HEK293 (cell line): ENCODE measurements around the gene EGFLAM.

Experiments
- BCL11A ChIP-seq: fragments of 450-650 bp; formaldehyde crosslinking; IDR thresholded peaks from 2 replicates; pipeline ENCODE4 v1.5.1; 2016; ENCODE audit warnings: low read depth, missing biosample characterization, missing genetic modification characterization
- GFI1B ChIP-seq: fragments of 450-650 bp; formaldehyde crosslinking; IDR thresholded peaks from 2 replicates; pipeline ENCODE4 v1.5.1; 2016; ENCODE audit warnings: missing biosample characterization, missing genetic modification characterization
- GLI4 ChIP-seq: fragments of 450-650 bp; formaldehyde crosslinking; IDR thresholded peaks from 2 replicates; pipeline ENCODE4 v1.5.1; 2016; ENCODE audit warnings: missing biosample characterization, missing genetic modification characterization
- GLIS2 ChIP-seq: fragments of 450-650 bp; formaldehyde crosslinking; IDR thresholded peaks from 2 replicates; pipeline ENCODE4 v1.5.1; 2016; ENCODE audit warnings: missing biosample characterization, missing genetic modification characterization
- KLF10 ChIP-seq: fragments of 450-650 bp; IDR thresholded peaks from 2 replicates; pipeline ENCODE4 v1.5.1; 2018; ENCODE audit warnings: missing biosample characterization, mild to moderate bottlenecking, missing genetic modification characterization
- MEIS1 ChIP-seq: sonication (generic); formaldehyde crosslinking; IDR thresholded peaks from 2 replicates; pipeline ENCODE4 v1.8.1; 2022; ENCODE audit warnings: missing genetic modification reagents, mild to moderate bottlenecking, borderline replicate concordance
- MZF1 ChIP-seq: fragments of 450-650 bp; formaldehyde crosslinking; IDR thresholded peaks from 2 replicates; pipeline ENCODE4 v1.5.1; 2017; ENCODE audit warnings: missing biosample characterization, missing genetic modification characterization, borderline replicate concordance
- PRDM10 ChIP-seq: fragments of 450-650 bp; formaldehyde crosslinking; IDR thresholded peaks from 2 replicates; pipeline ENCODE4 v1.5.1; 2016; ENCODE audit warnings: missing biosample characterization, missing genetic modification characterization
- PRDM6 ChIP-seq: fragments of 450-650 bp; formaldehyde crosslinking; IDR thresholded peaks from 2 replicates; pipeline ENCODE4 v1.5.1; 2017; ENCODE audit warnings: missing biosample characterization, missing genetic modification characterization
- YY1 ChIP-seq: fragments of 450-650 bp; formaldehyde crosslinking; IDR thresholded peaks from 2 replicates; pipeline ENCODE4 v1.5.1; 2018; ENCODE audit warnings: missing biosample characterization, missing genetic modification characterization
- ZBTB10 ChIP-seq: fragments of 450-650 bp; formaldehyde crosslinking; IDR thresholded peaks from 2 replicates; pipeline ENCODE4 v1.5.1; 2016; ENCODE audit warnings: missing biosample characterization, missing genetic modification characterization
- ZBTB20 ChIP-seq: fragments of 450-650 bp; formaldehyde crosslinking; IDR thresholded peaks from 2 replicates; pipeline ENCODE4 v1.5.1; 2016; ENCODE audit warnings: missing biosample characterization, missing genetic modification characterization
- ZBTB7A ChIP-seq: fragments of 450-650 bp; formaldehyde crosslinking; IDR thresholded peaks from 2 replicates; pipeline ENCODE4 v1.5.1; 2016; ENCODE audit warnings: low read depth, missing biosample characterization, missing genetic modification characterization
- ZBTB8A ChIP-seq: fragments of 450-650 bp; formaldehyde crosslinking; IDR thresholded peaks from 2 replicates; pipeline ENCODE4 v1.5.1; 2016; ENCODE audit warnings: missing biosample characterization, missing genetic modification characterization
- ZNF157 ChIP-seq: fragments of 450-650 bp; formaldehyde crosslinking; IDR thresholded peaks from 2 replicates; pipeline ENCODE4 v1.5.1; 2016; ENCODE audit warnings: missing biosample characterization, missing genetic modification characterization
- ZNF214 ChIP-seq: fragments of 450-650 bp; formaldehyde crosslinking; IDR thresholded peaks from 2 replicates; pipeline ENCODE4 v1.5.1; 2017; ENCODE audit warnings: missing biosample characterization, mild to moderate bottlenecking, missing genetic modification characterization, borderline replicate concordance
- ZNF221 ChIP-seq: fragments of 450-650 bp; formaldehyde crosslinking; IDR thresholded peaks from 2 replicates; pipeline ENCODE4 v1.5.1; 2017; ENCODE audit warnings: missing biosample characterization, missing genetic modification characterization, borderline replicate concordance
- ZNF26 ChIP-seq: fragments of 450-650 bp; formaldehyde crosslinking; IDR thresholded peaks from 2 replicates; pipeline ENCODE4 v1.5.1; 2016; ENCODE audit warnings: missing biosample characterization, missing genetic modification characterization
- ZNF292 ChIP-seq: fragments of 450-650 bp; formaldehyde crosslinking; IDR thresholded peaks from 2 replicates; pipeline ENCODE4 v1.5.1; 2016; ENCODE audit warnings: low read depth, missing biosample characterization, missing genetic modification characterization, borderline replicate concordance
- ZNF366 ChIP-seq: fragments of 450-650 bp; formaldehyde crosslinking; conservative IDR thresholded peaks from 2 replicates; pipeline ENCODE4 v1.5.1; 2016; ENCODE audit warnings: missing biosample characterization, missing genetic modification characterization
- ZNF37A ChIP-seq: fragments of 450-650 bp; IDR thresholded peaks from 2 replicates; pipeline ENCODE4 v1.5.1; 2018; ENCODE audit warnings: missing biosample characterization, missing genetic modification characterization
- ZNF518A ChIP-seq: fragments of 450-650 bp; formaldehyde crosslinking; conservative IDR thresholded peaks from 2 replicates; pipeline ENCODE4 v1.5.1; 2016; ENCODE audit warnings: low read depth, missing biosample characterization, missing genetic modification characterization
- ZNF530 ChIP-seq: fragments of 450-650 bp; formaldehyde crosslinking; IDR thresholded peaks from 2 replicates; pipeline ENCODE4 v1.5.1; 2016; ENCODE audit warnings: low read depth, missing biosample characterization, missing genetic modification characterization
- ZNF571 ChIP-seq: fragments of 450-650 bp; formaldehyde crosslinking; IDR thresholded peaks from 2 replicates; pipeline ENCODE4 v1.5.0; 2017; ENCODE audit warnings: missing biosample characterization, missing genetic modification characterization
- ZNF626 ChIP-seq: fragments of 450-650 bp; sonication (Bioruptor Pico); formaldehyde crosslinking; IDR thresholded peaks from 2 replicates; pipeline ENCODE4 v1.5.1; 2018; ENCODE audit warnings: missing biosample characterization, missing genetic modification characterization, inconsistent platforms

Gene EGFLAM

GRCh38 chr5:38258319-38259061, at the start of gene EGFLAM (continued):
- TF ChIP-seq GLI4 (tag by site-specific recombination) = 0 out of 2 replicates have a peak, but pooled peaks have one; percentile 24
- TF ChIP-seq ZNF26 (tag by site-specific recombination) = no peak
- TF ChIP-seq ZNF366 = no peak
- no peak for TF ChIP-seq ZNF530
- TF ChIP-seq ZNF571 (tag by site-specific recombination) = no peak
- TF ChIP-seq ZNF214 (tag by site-specific recombination) = no peak
- TF ChIP-seq ZNF221 (tag by site-specific recombination) = no peak
- no peak for TF ChIP-seq BCL11A (tag by site-specific recombination)
- TF ChIP-seq PRDM10 (tag by site-specific recombination) = peak; percentile 66
- peak; percentile 94 for TF ChIP-seq ZBTB8A (tag by site-specific recombination)
- peak; percentile 93 for TF ChIP-seq GLIS2 (tag by site-specific recombination)
- peak; percentile 49; the same call in 1 of the 2 replicates for TF ChIP-seq ZBTB10 (tag by site-specific recombination)
- 0 out of 2 replicates have a peak, but pooled peaks have one; percentile 31 for TF ChIP-seq KLF10 (tag by site-specific recombination)
- no peak for TF ChIP-seq ZNF518A (tag by site-specific recombination)
- no peak for TF ChIP-seq ZNF157
- no peak; the same call in 1 of the 2 replicates for TF ChIP-seq ZBTB7A (tag by site-specific recombination)
- no peak for TF ChIP-seq PRDM6 (tag by site-specific recombination)
- 0 out of 2 replicates have a peak, but pooled peaks have one; percentile 42 for TF ChIP-seq YY1
- TF ChIP-seq GFI1B (tag by site-specific recombination) = no peak
- no peak for TF ChIP-seq ZNF292 (tag by site-specific recombination)
- TF ChIP-seq ZNF37A = no peak
- peak; percentile 91 for TF ChIP-seq ZBTB20 (tag by site-specific recombination)
- no peak for TF ChIP-seq ZNF626 (tag by site-specific recombination)
- TF ChIP-seq MEIS1 (CRISPR knock-in tag) = no peak
- no peak for TF ChIP-seq MZF1
